HTERT RPE-1 (cell line): Measurements from ENCODE around the gene SH3RF3.
"Not testable (repeated sequence)": the region's sequence is repeated elsewhere in the genome, so short reads cannot be mapped to it uniquely, and the experiment has no call there.

ENCODE experiments used
- in situ Hi-C: fragments of 300-500 bp; cut with MboI; formaldehyde crosslinking; loops from 4 replicates; pipeline ENCODE4 v1.14.3; 2020; ENCODE audit warnings: low sequenced_read_pairs

SH3RF3 gene

GRCh38 chr2:109214651-109215371 lies 85.8 kb downstream of the SH3RF3 start:
- in situ Hi-C loops = no loop called here

- in situ Hi-C loops = no loop called here
Observed at GRCh38 chr2:109215866-109216265, 86.9 kb downstream of the SH3RF3 start.

GRCh38 chr2:109216332-109216731 lies 87.3 kb downstream of the SH3RF3 start:
- in situ Hi-C loops = no loop called here

- in situ Hi-C loops = no loop called here
Observed at GRCh38 chr2:109217362-109218086, 88.5 kb downstream of the SH3RF3 start.

GRCh38 chr2:109218087-109218791 lies 89.2 kb downstream of the SH3RF3 start:
- in situ Hi-C loops = no loop called here

GRCh38 chr2:109218792-109219126 lies 89.8 kb downstream of the SH3RF3 start:
- in situ Hi-C loops = no loop called here

GRCh38 chr2:109220860-109221259 lies 91.9 kb downstream of the SH3RF3 start:
- in situ Hi-C loops = no loop called here

- in situ Hi-C loops = not testable (repeated sequence)
Observed at GRCh38 chr2:109221316-109221715, 92.3 kb downstream of the SH3RF3 start.

- in situ Hi-C loops = no loop called here
Observed at GRCh38 chr2:109222422-109222821, 93.4 kb downstream of the SH3RF3 start.

GRCh38 chr2:109222825-109223471 lies 93.9 kb downstream of the SH3RF3 start:
- in situ Hi-C loops = no loop called here

- in situ Hi-C loops = no loop called here
Observed at GRCh38 chr2:109223490-109223889, 94.5 kb downstream of the SH3RF3 start.

GRCh38 chr2:109224341-109224740 lies 95.3 kb downstream of the SH3RF3 start:
- in situ Hi-C loops = not testable (repeated sequence)

- in situ Hi-C loops = no loop called here
Observed at GRCh38 chr2:109225170-109225782, 96.3 kb downstream of the SH3RF3 start.

GRCh38 chr2:109226128-109226527 lies 97.1 kb downstream of the SH3RF3 start:
- in situ Hi-C loops = no loop called here

GRCh38 chr2:109226622-109227021 lies 97.6 kb downstream of the SH3RF3 start:
- in situ Hi-C loops = no loop called here

- in situ Hi-C loops = no loop called here
Observed at GRCh38 chr2:109229094-109229675, 100.2 kb downstream of the SH3RF3 start.

GRCh38 chr2:109230941-109231420 lies 102.0 kb downstream of the SH3RF3 start:
- in situ Hi-C loops = no loop called here

- in situ Hi-C loops = no loop called here
Observed at GRCh38 chr2:109231428-109231827, 102.4 kb downstream of the SH3RF3 start.

GRCh38 chr2:109231996-109232705 lies 103.1 kb downstream of the SH3RF3 start:
- in situ Hi-C loops = no loop called here

GRCh38 chr2:109232909-109233308 lies 103.9 kb downstream of the SH3RF3 start:
- in situ Hi-C loops = no loop called here
